Type B pancreatic cell (in vitro differentiated cells): ENCODE results near the gene IDH3G. TPM values are rescaled to one million over a fixed set of nuclear protein-coding genes. Genes with fewer than 3 reads are reported as not detected.

Experiments used
- DNase-seq: peaks from one replicate; pipeline ENCODE4 v3.0.0; 2021; ENCODE audit warnings: mixed read lengths; ENCODE audit not compliant: unreplicated experiment; ENCODE audit errors: extremely low spot score
- H3K27ac Mint-ChIP-seq: 2 replicates; pipeline ENCODE4 v1.8.0; 2021; ENCODE audit warnings: mild to moderate bottlenecking, mixed read lengths
- H3K27me3 Mint-ChIP-seq: 2 replicates; pipeline ENCODE4 v1.8.0; 2021; ENCODE audit warnings: mixed read lengths
- H3K36me3 Mint-ChIP-seq: 2 replicates; pipeline ENCODE4 v1.8.0; 2021; ENCODE audit warnings: mixed read lengths
- H3K4me1 Mint-ChIP-seq: one replicate; pipeline ENCODE4 v1.8.0; 2021; ENCODE audit warnings: mixed read lengths; ENCODE audit not compliant: unreplicated experiment
- H3K4me3 Mint-ChIP-seq: 2 replicates; pipeline ENCODE4 v1.8.0; 2021; ENCODE audit warnings: mild to moderate bottlenecking, mixed read lengths
- H3K9me3 Mint-ChIP-seq: 2 replicates; pipeline ENCODE4 v1.8.0; 2021; ENCODE audit warnings: mixed read lengths
- total RNA-seq: library from RNA; stranded (reverse); gene quantifications from 2 replicates; pipeline ENCODE4 v1.2.1, GENCODE V29; 2021; ENCODE audit warnings: low replicate concordance
- TF ChIP-seq, protein P1 (sequence below): fragments of 200-600 bp; sonication (generic); conservative IDR thresholded peaks from 2 replicates; pipeline ENCODE4 v1.5.0; 2021; ENCODE audit warnings: antibody characterized with exemption, mild to moderate bottlenecking

The IDH3G gene
- total RNA-seq, 1 donor from 2014 or later: 50.0 TPM

DNA sequence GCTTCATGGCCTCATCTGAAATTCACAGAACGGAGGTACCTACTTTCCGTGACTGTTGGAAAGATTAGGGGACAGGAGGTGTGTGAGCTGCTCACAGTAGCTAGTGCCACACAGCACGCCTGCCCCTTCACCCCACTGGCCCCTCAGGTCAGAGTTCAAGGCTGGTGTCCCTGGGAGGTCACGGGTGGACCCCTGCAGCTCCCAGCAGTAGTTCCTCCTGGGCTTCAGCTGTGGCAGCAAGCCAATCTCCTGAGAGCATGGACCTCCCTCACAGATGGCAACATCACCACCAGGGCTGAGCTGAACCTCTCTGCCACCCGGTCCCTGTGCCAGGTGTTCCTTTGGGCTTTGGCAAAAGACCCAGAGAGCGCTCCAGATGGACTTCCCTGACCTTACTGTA, 1.8 kb downstream of the IDH3G start:
- TF ChIP-seq, protein P1, sequence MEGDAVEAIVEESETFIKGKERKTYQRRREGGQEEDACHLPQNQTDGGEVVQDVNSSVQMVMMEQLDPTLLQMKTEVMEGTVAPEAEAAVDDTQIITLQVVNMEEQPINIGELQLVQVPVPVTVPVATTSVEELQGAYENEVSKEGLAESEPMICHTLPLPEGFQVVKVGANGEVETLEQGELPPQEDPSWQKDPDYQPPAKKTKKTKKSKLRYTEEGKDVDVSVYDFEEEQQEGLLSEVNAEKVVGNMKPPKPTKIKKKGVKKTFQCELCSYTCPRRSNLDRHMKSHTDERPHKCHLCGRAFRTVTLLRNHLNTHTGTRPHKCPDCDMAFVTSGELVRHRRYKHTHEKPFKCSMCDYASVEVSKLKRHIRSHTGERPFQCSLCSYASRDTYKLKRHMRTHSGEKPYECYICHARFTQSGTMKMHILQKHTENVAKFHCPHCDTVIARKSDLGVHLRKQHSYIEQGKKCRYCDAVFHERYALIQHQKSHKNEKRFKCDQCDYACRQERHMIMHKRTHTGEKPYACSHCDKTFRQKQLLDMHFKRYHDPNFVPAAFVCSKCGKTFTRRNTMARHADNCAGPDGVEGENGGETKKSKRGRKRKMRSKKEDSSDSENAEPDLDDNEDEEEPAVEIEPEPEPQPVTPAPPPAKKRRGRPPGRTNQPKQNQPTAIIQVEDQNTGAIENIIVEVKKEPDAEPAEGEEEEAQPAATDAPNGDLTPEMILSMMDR: no peak
- no peaks in the 10 kb centered on the region for H3K27me3 Mint-ChIP-seq
- peaks cover 8% of the 10 kb centered on the region for H3K4me1 Mint-ChIP-seq
- H3K27ac Mint-ChIP-seq: no peak overlapping the region
- no peak for DNase-seq
- H3K9me3 Mint-ChIP-seq: no peaks in the 10 kb centered on the region
- H3K4me3 Mint-ChIP-seq: no peak overlapping the region
- H3K36me3 Mint-ChIP-seq: no peaks in the 10 kb centered on the region

DNA sequence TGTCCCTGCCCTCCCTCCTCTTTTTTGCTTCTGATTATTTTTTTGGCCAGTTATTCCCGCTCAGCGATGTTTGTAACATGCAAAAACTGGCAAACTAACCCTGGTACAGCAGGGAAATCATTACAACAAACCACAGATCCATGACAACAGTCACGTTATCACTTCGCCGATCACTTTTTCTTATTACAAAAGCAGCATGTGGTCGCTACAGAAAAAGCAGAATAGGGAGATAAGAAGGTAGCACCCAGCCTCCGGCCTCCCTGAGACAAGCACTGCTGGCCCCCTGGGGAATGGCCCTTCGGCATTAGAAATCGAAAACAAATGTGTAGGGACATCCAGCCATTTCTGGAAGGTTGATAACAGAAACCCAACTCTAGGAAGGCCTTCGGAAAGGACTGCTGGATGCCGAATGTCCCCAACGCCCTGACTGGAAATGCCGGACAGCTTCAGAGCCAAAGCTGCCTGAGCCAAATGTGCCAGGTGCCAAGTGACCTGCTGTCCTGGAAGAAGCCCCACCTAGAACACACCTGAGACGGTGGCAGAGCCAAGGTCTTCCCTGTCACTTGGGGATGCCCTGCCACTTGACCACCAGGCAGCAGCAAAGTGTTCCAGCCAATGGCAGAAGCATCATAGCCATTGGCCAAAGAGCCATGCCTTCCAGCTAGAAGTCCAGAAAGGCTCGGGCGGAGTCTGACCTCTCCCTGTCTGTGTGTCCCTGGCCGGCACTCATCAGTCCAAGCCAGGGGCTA, 2.9 kb downstream of the IDH3G start:
- H3K9me3 Mint-ChIP-seq: no peaks in the 10 kb centered on the region
- TF ChIP-seq, protein P1: no peak
- no peak for DNase-seq
- peaks cover 7% of the 10 kb centered on the region for H3K4me1 Mint-ChIP-seq
- H3K27ac Mint-ChIP-seq: no peak overlapping the region
- H3K4me3 Mint-ChIP-seq: no peak overlapping the region
- H3K27me3 Mint-ChIP-seq: no peaks in the 10 kb centered on the region
- H3K36me3 Mint-ChIP-seq: no peaks in the 10 kb centered on the region

DNA sequence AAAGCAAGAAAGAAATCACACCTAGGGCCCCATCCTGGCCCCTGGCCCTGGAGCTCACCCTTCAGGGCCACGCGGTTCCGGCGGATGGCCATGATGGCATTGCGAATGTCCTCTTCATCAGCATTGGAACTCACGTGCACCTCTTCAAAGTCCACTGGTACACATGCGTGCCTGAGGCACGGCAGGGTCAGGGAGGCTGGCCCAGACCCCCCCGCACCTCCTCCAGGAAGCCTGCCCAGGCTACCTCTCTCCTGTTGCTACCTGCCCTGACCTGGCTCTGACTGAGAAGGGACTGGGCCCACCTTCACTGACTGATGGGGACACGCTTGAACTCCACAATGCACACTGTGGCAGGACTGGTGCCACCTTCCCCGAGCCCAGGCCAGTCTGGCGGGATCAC, 4.5 kb downstream of the IDH3G start:
- H3K9me3 Mint-ChIP-seq: no peaks in the 10 kb centered on the region
- no peak overlapping the region for H3K27ac Mint-ChIP-seq
- no peak for DNase-seq
- H3K4me3 Mint-ChIP-seq: no peak overlapping the region
- TF ChIP-seq, protein P1: no peak
- peaks cover 5% of the 10 kb centered on the region for H3K4me1 Mint-ChIP-seq
- H3K36me3 Mint-ChIP-seq: no peaks in the 10 kb centered on the region
- no peaks in the 10 kb centered on the region for H3K27me3 Mint-ChIP-seq

DNA sequence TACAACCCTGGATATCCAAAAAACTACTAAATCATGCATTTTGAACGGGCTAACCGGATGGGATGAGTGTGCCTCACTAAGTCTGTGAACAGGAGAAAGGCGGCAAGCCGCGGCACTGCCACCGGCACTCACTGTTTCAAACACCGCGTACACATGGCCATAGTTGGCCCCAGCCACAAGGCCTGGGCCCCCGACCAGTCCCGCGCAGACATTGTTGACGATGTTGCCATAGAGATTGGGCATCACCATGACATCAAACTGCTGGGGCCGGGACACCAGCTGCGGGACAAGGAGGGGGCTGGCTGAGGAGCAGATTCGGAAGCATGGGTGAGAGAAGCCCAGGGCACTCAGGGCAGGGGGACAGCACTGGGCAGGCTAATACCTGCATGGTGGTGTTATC, 7.5 kb downstream of the IDH3G start:
- TF ChIP-seq, protein P1: no peak
- Mint-ChIP-seq H3K4me3 (no peak overlapping the region), H3K27me3 (no peaks in the 10 kb centered on the region), H3K36me3 (no peaks in the 10 kb centered on the region), H3K9me3 (no peaks in the 10 kb centered on the region), H3K27ac (no peak overlapping the region), H3K4me1 (no peaks in the 10 kb centered on the region)
- DNase-seq: no peak

DNA sequence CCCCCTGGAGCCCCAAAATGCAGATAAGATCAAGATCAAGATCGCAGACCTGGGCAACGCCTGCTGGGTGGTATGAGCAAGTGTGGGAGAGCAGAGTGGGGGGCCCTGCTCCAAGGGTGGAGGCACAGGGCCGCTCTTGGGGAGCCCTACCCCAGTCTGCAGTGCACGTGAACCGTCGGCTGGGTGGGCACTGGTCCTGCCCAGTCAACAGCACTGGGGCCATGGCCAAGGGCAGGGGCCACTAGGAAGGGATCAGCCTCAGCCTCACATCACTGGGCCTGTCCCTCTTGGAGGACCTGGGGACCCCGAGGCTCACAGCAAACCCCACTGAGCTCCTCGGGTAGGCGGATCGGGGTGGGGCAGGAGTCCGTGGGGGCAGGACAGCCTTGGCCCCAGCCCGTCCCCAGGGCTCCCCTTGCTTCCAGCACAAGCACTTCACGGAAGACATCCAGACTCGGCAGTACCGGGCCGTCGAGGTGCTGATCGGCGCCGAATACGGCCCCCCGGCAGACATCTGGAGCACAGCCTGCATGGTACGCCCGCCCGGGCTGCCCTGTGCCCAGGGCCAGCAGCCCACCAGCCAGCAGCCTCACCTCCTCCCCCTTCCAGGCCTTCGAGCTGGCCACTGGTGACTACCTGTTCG, 9.7 kb downstream of the IDH3G start:
- TF ChIP-seq, protein P1: no peak
- DNase-seq: no peak
- no peak overlapping the region for H3K4me3 Mint-ChIP-seq
- H3K27me3 Mint-ChIP-seq: no peaks in the 10 kb centered on the region
- no peak overlapping the region for H3K27ac Mint-ChIP-seq
- no peaks in the 10 kb centered on the region for H3K4me1 Mint-ChIP-seq
- H3K9me3 Mint-ChIP-seq: no peaks in the 10 kb centered on the region
- H3K36me3 Mint-ChIP-seq: no peaks in the 10 kb centered on the region
